A673 (cell line): ENCODE results near the gene OPTC. TPM values are rescaled to one million over a fixed set of nuclear protein-coding genes. Genes with fewer than 3 reads are reported as not detected.

Experiments used
- BruUV-seq: library from RNA; stranded (reverse); fragments of 400-500 nt; replicated peaks from 2 replicates; lab custom pipeline; 2021; lab: Mats Ljungman, UMichigan
- CTCF ChIA-PET: fragments of 300-600 bp; sonication (Branson Sonifier 250); formaldehyde crosslinking; loops from one replicate; lab custom pipeline; 2022; ENCODE audit warnings: antibody characterized with exemption; lab: Charles Lee
- POLR2A ChIA-PET: fragments of 300-600 bp; sonication (Branson Sonifier 250); formaldehyde crosslinking; loops from one replicate; lab custom pipeline; 2022; ENCODE audit warnings: antibody characterized with exemption; ENCODE audit not compliant: low non-redundant PET; lab: Charles Lee
- DNase-seq: peaks from one replicate; pipeline ENCODE4 v3.0.0-alpha.2; 2015; ENCODE audit warnings: low spot score
- H3K27ac ChIP-seq: fragments of 200-600 bp; sonication (generic); 2 replicates; pipeline ENCODE4 v1.5.1; 2016; ENCODE audit warnings: mixed run types, low read depth, mild to moderate bottlenecking, mixed read lengths, antibody characterized with exemption, low read length; ENCODE audit not compliant: poor library complexity, severe bottlenecking
- H3K27me3 ChIP-seq: fragments of 200-600 bp; sonication (generic); replicated peaks from 2 replicates; pipeline ENCODE4 v1.6.1; 2017; ENCODE audit warnings: mixed run types, low read depth, mild to moderate bottlenecking, mixed read lengths, antibody characterized with exemption, low read length; ENCODE audit not compliant: insufficient read depth, poor library complexity
- H3K36me3 ChIP-seq: fragments of 200-600 bp; sonication (generic); 2 replicates; pipeline ENCODE4 v1.6.1; 2016; ENCODE audit warnings: mixed run types, mild to moderate bottlenecking, mixed read lengths, antibody characterized with exemption, low read length; ENCODE audit not compliant: insufficient read depth, poor library complexity, severe bottlenecking
- H3K4me1 ChIP-seq: fragments of 200-600 bp; sonication (generic); 2 replicates; pipeline ENCODE4 v1.6.1; 2017; ENCODE audit warnings: mixed run types, mild to moderate bottlenecking, mixed read lengths, antibody characterized with exemption, low read length; ENCODE audit not compliant: insufficient read depth, poor library complexity, severe bottlenecking
- H3K4me3 ChIP-seq: fragments of 200-600 bp; sonication (generic); 2 replicates; pipeline ENCODE4 v1.5.1; 2016; ENCODE audit warnings: low read depth, mixed run types, mild to moderate bottlenecking, mixed read lengths, low read length; ENCODE audit not compliant: poor library complexity, severe bottlenecking
- H3K9me3 ChIP-seq: fragments of 200-600 bp; sonication (generic); 2 replicates; pipeline ENCODE4 v1.6.1; 2016; ENCODE audit warnings: mixed run types, low read depth, mild to moderate bottlenecking, mixed read lengths, antibody characterized with exemption, low read length; ENCODE audit not compliant: poor library complexity, severe bottlenecking
- CTCF ChIP-seq: fragments of 300-800, 200-600 bp; sonication (generic); conservative IDR thresholded peaks from 2 replicates; pipeline ENCODE4 v1.5.1; 2017; ENCODE audit warnings: low read depth, mild to moderate bottlenecking, antibody characterized with exemption, low read length, moderate library complexity, mixed read lengths
- EZH2 ChIP-seq: fragments of 200-600 bp; sonication (generic); IDR thresholded peaks from 2 replicates; pipeline ENCODE4 v1.6.1; 2017; ENCODE audit warnings: borderline replicate concordance, low read depth, mild to moderate bottlenecking, mixed read lengths, antibody characterized with exemption, low read length; ENCODE audit not compliant: poor library complexity, severe bottlenecking
- intact Hi-C: fragments of 100-400 bp; cut with micrococcal nuclease; formaldehyde crosslinking; loops from one replicate; pipeline ENCODE4 v1.10.0; 2022; ENCODE audit not compliant: unreplicated experiment
- total RNA-seq: library from RNA; stranded (reverse); gene quantifications from 2 replicates; pipeline ENCODE4 v1.2.3, GENCODE V29; 2021

Gene OPTC
- total RNA-seq, 1 experiment from 2014 or later: not detected

- no peak for DNase-seq
- Histone ChIP-seq H3K36me3 (no peaks in the 10 kb centered on the region), H3K27me3 (no peaks in the 10 kb centered on the region), H3K27ac (no peak overlapping the region), H3K9me3 (no peaks in the 10 kb centered on the region), H3K4me3 (no peak overlapping the region), H3K4me1 (peaks cover 34% of the 10 kb centered on the region)
- CTCF ChIA-PET: no interaction called here
- POLR2A ChIA-PET: no interaction called here
- intact Hi-C loops: no loop called here
- no peak for TF ChIP-seq EZH2
- no peak for TF ChIP-seq CTCF
- no TSS peak for BruUV-seq
Observed at GRCh38 chr1:203523667-203524066, 29.7 kb downstream of the OPTC start.

- no TSS peak for BruUV-seq
- DNase-seq: no peak
- TF ChIP-seq CTCF: no peak
- TF ChIP-seq EZH2: no peak
- Histone ChIP-seq H3K27me3 (no peaks in the 10 kb centered on the region), H3K36me3 (no peaks in the 10 kb centered on the region), H3K9me3 (no peaks in the 10 kb centered on the region), H3K27ac (no peak overlapping the region), H3K4me3 (no peak overlapping the region), H3K4me1 (peaks cover 34% of the 10 kb centered on the region)
- CTCF ChIA-PET: no interaction called here
- intact Hi-C loops: no loop called here
- POLR2A ChIA-PET: no interaction called here
Observed at GRCh38 chr1:203524152-203524551, 30.2 kb downstream of the OPTC start.

GRCh38 chr1:203524824-203525223 is 30.9 kb downstream of the OPTC start:
- Histone ChIP-seq H3K27me3 (no peaks in the 10 kb centered on the region), H3K4me1 (peaks cover 34% of the 10 kb centered on the region), H3K9me3 (no peaks in the 10 kb centered on the region), H3K36me3 (no peaks in the 10 kb centered on the region), H3K4me3 (no peak overlapping the region), H3K27ac (no peak overlapping the region)
- ChIA-PET POLR2A (no interaction called here), CTCF (interaction anchor here (0.7 kb wide), 1 partner anchor 36 kb away, joined by 8 read pairs; no protein-coding TSS in a partner anchor)
- BruUV-seq: no TSS peak
- intact Hi-C loops: no loop called here
- no peak for DNase-seq
- TF ChIP-seq EZH2 (no peak), CTCF (no peak)
